ENCODE results near the gene UBR2.

UBR2 gene

GRCh38 chr6:42522036-42522435 is 41.8 kb upstream of the UBR2 start:
- TF ChIP-seq POLR2AphosphoS5 (IDR thresholded peaks at IDR 0.05; ENCODE audit: low read depth, low read length) (no peak), TAF1 (IDR thresholded peaks at IDR 0.05; ENCODE audit: borderline replicate concordance, insufficient read depth, low read length) (no peak), FOXP2 (optimal IDR thresholded peaks at IDR 0.05; ENCODE audit: borderline replicate concordance, extremely low read depth, extremely low read length, insufficient read depth) (no peak), REST (IDR thresholded peaks at IDR 0.05; ENCODE audit: insufficient read depth in 1 of 2, low read depth in 2 of 2, low read length in 2 of 2) (no peak), SIN3A (IDR thresholded peaks at IDR 0.05; ENCODE audit: borderline replicate concordance, insufficient read depth, low read length) (no peak)

GRCh38 chr6:42522942-42523814 is 40.7 kb upstream of the UBR2 start:
- TF ChIP-seq TAF1 (IDR thresholded peaks at IDR 0.05; ENCODE audit: borderline replicate concordance, insufficient read depth, low read length), result no peak
- TF ChIP-seq FOXP2 (optimal IDR thresholded peaks at IDR 0.05; ENCODE audit: borderline replicate concordance, extremely low read depth, extremely low read length, insufficient read depth), result no peak
- TF ChIP-seq REST (IDR thresholded peaks at IDR 0.05; ENCODE audit: insufficient read depth in 1 of 2, low read depth in 2 of 2, low read length in 2 of 2), result no peak
- TF ChIP-seq SIN3A (IDR thresholded peaks at IDR 0.05; ENCODE audit: borderline replicate concordance, insufficient read depth, low read length), result no peak
- no peak for TF ChIP-seq POLR2AphosphoS5 (IDR thresholded peaks at IDR 0.05; ENCODE audit: low read depth, low read length)

- TF ChIP-seq SIN3A (IDR thresholded peaks at IDR 0.05; ENCODE audit: borderline replicate concordance, insufficient read depth, low read length), result no peak
- TF ChIP-seq TAF1 (IDR thresholded peaks at IDR 0.05; ENCODE audit: borderline replicate concordance, insufficient read depth, low read length), result no peak
- TF ChIP-seq FOXP2 (optimal IDR thresholded peaks at IDR 0.05; ENCODE audit: borderline replicate concordance, extremely low read depth, extremely low read length, insufficient read depth), result no peak
- TF ChIP-seq POLR2AphosphoS5 (IDR thresholded peaks at IDR 0.05; ENCODE audit: low read depth, low read length), result no peak
- TF ChIP-seq REST (IDR thresholded peaks at IDR 0.05; ENCODE audit: insufficient read depth in 1 of 2, low read depth in 2 of 2, low read length in 2 of 2), result no peak
These were observed 38.6 kb upstream of the UBR2 start for GRCh38 chr6:42525206-42525605.

- no peak for TF ChIP-seq TAF1 (IDR thresholded peaks at IDR 0.05; ENCODE audit: borderline replicate concordance, insufficient read depth, low read length)
- TF ChIP-seq FOXP2 (optimal IDR thresholded peaks at IDR 0.05; ENCODE audit: borderline replicate concordance, extremely low read depth, extremely low read length, insufficient read depth), result no peak
- no peak for TF ChIP-seq REST (IDR thresholded peaks at IDR 0.05; ENCODE audit: insufficient read depth in 1 of 2, low read depth in 2 of 2, low read length in 2 of 2)
- TF ChIP-seq SIN3A (IDR thresholded peaks at IDR 0.05; ENCODE audit: borderline replicate concordance, insufficient read depth, low read length), result no peak
These were observed 37.2 kb upstream of the UBR2 start for GRCh38 chr6:42526616-42527015.
